Fibroblast of peridontal ligament (primary cell): ENCODE results near the gene ARPC4.

Experiments
- DNase-seq: peaks from one replicate; pipeline ENCODE4 v3.0.0-alpha.2; 2010; ENCODE audit errors: extremely low read depth

ARPC4 gene

GRCh38 chr3:9855594-9855993, 62.7 kb downstream of the ARPC4 start:
- no peak for DNase-seq
